ENCODE data around the gene PSMG1.
A peak's percentile ranks its signal among the peaks of the same experiment; 100 is the strongest.
"Not testable (repeated sequence)": the region's sequence is repeated elsewhere in the genome, so short reads cannot be mapped to it uniquely, and the experiment has no call there.

Gene PSMG1, protein sequence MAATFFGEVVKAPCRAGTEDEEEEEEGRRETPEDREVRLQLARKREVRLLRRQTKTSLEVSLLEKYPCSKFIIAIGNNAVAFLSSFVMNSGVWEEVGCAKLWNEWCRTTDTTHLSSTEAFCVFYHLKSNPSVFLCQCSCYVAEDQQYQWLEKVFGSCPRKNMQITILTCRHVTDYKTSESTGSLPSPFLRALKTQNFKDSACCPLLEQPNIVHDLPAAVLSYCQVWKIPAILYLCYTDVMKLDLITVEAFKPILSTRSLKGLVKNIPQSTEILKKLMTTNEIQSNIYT

GRCh38 chr21:39183272-39184049, at the start of gene PSMG1:
Gene PSMG1 (minus strand): TSS chr21:39183451. CDS start chr21:39183385, 66 bp downstream.
- in situ Hi-C loops (cut with HindIII; ENCODE audit: low sequenced_read_pairs), result no loop called here
- H3K4me3 ChIP-seq (ENCODE audit: low read depth, low read length), result peak within 1 kb of the TSS; percentile 88
- peak; percentile 96 for DNase-seq (ENCODE audit: low read depth, low spot score)
- TF ChIP-seq CTCF (IDR thresholded peaks at IDR 0.05; ENCODE audit: low read depth, low read length), result no peak

DNA sequence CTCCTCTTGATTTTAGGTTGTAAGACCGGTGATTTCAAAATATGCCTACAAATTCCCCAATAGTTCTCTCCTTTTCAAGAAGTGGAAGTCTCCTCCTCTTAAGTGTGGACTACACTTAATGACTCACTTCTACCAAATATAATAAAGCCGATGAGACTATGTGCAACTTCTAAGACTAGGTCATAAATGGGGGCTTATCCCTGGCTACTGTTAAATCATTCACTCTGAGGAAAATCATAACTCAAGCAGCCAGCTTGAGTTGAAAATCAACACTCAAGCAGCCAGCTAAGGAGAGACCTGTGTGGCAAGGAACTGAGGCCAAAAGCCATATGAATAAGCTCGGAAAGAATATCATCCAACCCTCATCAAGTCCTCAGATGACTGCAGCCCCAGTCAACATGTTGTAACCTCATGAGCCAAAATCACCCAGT, 49.6 kb upstream of the PSMG1 start:
- in situ Hi-C loops (cut with HindIII; ENCODE audit: low sequenced_read_pairs), result no loop called here

GRCh38 chr21:39224930-39225329, 41.7 kb upstream of the PSMG1 start:
- no peak for TF ChIP-seq CTCF (IDR thresholded peaks at IDR 0.05; ENCODE audit: low read depth, low read length)
- no peak overlapping the region for H3K4me3 ChIP-seq (ENCODE audit: low read depth, low read length)
- in situ Hi-C loops (cut with HindIII; ENCODE audit: low sequenced_read_pairs), result no loop called here
- DNase-seq (ENCODE audit: low read depth, low spot score), result no peak

More for the DNA sequence above, 49.6 kb upstream of the PSMG1 start:
- DNase-seq (ENCODE audit: low read depth, low spot score), result peak; percentile 10
- TF ChIP-seq CTCF (IDR thresholded peaks at IDR 0.05; ENCODE audit: low read depth, low read length), result no peak
- no peak overlapping the region for H3K4me3 ChIP-seq (ENCODE audit: low read depth, low read length)

GRCh38 chr21:39221997-39222486, 38.8 kb upstream of the PSMG1 start:
- no peak for DNase-seq (ENCODE audit: low read depth, low spot score)
- no peak for TF ChIP-seq CTCF (IDR thresholded peaks at IDR 0.05; ENCODE audit: low read depth, low read length)
- in situ Hi-C loops (cut with HindIII; ENCODE audit: low sequenced_read_pairs), result no loop called here
- no peak overlapping the region for H3K4me3 ChIP-seq (ENCODE audit: low read depth, low read length)

GRCh38 chr21:39221282-39221996, 38.2 kb upstream of the PSMG1 start:
- no peak for TF ChIP-seq CTCF (IDR thresholded peaks at IDR 0.05; ENCODE audit: low read depth, low read length)
- no peak for DNase-seq (ENCODE audit: low read depth, low spot score)
- H3K4me3 ChIP-seq (ENCODE audit: low read depth, low read length), result no peak overlapping the region
- in situ Hi-C loops (cut with HindIII; ENCODE audit: low sequenced_read_pairs), result no loop called here

GRCh38 chr21:39220875-39221274, 37.6 kb upstream of the PSMG1 start:
- DNase-seq (ENCODE audit: low read depth, low spot score); H3K4me3 ChIP-seq (ENCODE audit: low read depth, low read length); in situ Hi-C loops (cut with HindIII; ENCODE audit: low sequenced_read_pairs): not testable (repeated sequence)

Measured in astrocyte of the spinal cord (primary cell).